ENCODE measurements around the gene TSNAX.
"Not testable (repeated sequence)": the region's sequence is repeated elsewhere in the genome, so short reads cannot be mapped to it uniquely, and the experiment has no call there.

The TSNAX gene

GRCh38 chr1:231564373-231564772, 35.9 kb downstream of the TSNAX start:
- DNase-seq, result no peak

DNA sequence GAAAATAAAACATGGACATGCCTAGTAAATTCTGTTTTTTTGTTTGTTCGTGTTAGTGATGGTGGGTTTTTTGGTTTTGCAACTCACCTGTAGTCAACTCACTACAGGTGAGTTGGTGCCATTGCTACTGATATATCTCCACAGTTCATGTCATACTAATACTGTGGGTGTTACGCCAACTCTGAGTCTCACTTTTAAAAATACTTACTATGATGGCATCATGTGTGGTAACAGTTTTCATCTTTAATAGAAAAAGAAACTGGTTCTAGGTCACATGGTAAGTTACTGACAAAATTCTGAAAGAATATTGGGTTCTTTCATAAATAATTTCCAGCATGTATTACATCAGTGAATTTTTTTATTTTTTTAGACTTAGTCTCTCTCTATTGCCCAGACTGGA, 38.0 kb downstream of the TSNAX start:
- DNase-seq, result no peak

DNA sequence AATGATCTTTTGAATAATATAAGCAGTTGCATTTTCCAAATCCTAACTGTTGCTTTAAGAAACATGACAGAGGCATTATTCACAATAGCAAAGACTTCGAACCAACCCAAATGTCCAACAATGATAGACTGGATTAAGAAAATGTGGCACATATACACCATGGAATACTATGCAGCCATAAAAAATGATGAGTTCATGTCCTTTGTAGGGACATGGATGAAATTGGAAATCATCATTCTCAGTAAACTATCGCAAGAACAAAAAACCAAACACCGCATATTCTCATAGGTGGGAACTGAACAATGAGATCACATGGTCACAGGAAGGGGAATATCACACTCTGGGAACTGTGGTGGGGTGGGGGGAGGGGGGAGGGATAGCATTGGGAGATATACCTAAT, 41.8 kb downstream of the TSNAX start:
- not testable (repeated sequence) for DNase-seq

GRCh38 chr1:231571904-231572303, 43.4 kb downstream of the TSNAX start:
- no peak for DNase-seq

GRCh38 chr1:231575472-231575871, 47.0 kb downstream of the TSNAX start:
- DNase-seq, result no peak

DNA sequence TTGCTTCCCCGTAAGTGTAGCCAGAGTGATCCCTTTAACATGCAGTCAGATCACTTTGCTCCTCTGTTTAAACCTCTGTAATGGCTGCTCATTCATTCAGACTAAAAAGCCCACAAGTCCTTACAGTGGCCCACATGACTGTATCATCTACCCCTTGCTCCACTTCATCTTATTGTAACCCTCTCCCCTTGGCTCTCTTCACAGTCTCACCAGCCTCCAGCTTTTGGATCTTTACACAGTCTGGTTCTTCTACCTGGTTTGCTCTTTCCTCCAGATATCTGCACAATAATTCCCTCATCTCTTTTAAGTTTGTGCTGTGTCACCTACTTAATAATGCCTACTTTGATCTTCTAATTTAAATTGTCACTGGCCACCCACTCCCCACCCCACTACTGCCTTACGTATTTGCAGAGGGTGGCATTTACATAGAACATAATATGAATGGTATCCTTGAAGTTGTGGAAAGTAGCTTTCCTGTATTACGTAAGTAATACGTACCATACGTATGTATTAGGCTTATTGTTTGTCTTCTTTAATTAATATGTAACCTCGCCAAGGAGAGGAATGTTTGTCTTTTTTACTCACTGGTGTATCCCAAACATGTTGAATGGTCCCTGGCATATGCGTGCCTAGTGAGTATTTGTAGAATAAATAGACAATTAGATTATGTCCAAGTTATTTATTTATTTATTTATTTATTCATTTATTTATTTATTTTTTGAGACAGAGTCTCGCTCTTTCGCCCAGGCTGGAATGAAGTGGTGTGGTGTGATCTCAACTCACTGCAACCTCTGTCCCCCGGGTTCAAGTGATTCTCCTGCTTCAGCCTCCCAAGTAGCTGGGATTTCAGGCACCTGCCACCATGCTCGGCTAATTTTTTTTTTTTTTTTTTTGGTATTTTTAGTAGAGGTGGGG, 48.6 kb downstream of the TSNAX start:
- DNase-seq, result no peak

DNA sequence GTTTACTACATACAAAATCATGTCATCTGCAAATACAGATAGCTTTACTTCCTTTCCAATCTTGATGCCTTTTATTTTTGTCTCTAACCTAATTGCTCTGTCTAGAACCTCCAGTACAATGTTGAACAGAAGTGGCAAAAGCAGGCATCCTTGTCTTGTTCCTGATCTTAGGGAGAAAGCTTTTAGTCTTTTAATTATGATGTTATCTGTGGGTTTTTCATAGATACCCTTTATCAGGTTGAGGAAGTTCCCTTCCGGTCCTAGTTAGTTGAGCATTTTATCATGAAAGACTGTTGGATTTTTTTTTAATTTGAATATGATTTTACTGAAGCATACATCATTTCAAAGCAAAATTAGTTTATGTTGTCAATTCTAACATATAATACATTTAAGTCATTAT, 52.4 kb downstream of the TSNAX start:
- DNase-seq, result no peak

DNA sequence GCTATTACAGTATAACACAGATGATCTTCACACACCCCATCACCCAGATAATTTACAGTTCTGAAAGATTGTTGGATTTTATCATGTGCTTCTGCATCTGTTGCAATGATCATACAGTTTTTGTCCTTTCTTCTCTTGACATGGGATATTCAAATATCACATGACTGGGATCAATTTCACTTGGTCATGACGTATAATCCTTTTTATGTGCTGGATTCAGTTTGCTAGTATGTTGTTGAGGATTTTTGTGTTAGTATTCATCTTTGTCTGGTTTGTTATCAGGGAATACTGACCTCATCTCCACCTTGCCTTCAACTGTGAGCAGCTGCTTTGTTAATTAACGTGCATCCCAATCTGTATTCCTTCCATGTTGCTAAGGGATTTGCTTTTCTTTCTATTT, 53.4 kb downstream of the TSNAX start:
- DNase-seq, result no peak

- DNase-seq, result no peak
Measured at GRCh38 chr1:231583376-231583775, 54.9 kb downstream of the TSNAX start.

DNA sequence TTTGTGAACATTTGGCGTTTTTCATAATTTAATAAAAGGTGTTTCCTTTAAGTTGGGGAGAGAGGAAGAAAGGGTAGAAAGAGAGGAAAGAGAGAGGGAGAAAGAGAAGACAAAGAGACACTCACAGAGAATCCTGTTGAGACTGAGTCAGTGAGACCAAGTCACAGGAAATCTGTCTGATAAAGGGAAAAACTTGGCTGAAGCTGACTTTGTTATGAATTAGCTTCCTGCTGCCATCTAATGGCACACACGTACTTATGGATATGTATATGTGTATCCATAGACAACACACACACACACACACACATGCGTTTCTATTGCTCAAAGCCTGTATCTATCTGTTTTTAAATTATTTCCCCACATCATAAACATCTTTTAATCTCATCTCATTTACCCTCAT, 55.6 kb downstream of the TSNAX start:
- DNase-seq, result no peak

DNA sequence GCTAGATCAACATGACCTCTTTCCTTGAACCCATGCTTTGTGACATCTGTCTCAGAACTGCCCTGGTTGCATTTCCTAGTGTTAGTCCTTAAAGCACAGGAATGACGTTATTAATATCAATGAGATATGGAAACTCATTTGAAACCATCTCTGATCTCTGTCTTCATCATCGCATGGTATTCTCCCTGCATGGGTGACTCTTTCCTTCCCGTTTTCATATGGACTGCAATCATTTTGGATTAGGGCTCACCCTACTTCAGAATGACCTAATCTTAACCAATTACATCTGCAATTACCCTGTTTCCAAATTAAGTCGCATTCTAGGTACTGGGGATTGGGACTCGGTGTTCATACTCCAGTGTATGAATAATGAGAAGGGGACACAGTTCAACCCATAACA, 56.5 kb downstream of the TSNAX start:
- DNase-seq, result no peak

- DNase-seq, result peak; percentile 16 to 21
Measured at GRCh38 chr1:231590453-231591198, 62.2 kb downstream of the TSNAX start.

- no peak for DNase-seq
Measured at GRCh38 chr1:231591466-231591865, 63.0 kb downstream of the TSNAX start.

DNA sequence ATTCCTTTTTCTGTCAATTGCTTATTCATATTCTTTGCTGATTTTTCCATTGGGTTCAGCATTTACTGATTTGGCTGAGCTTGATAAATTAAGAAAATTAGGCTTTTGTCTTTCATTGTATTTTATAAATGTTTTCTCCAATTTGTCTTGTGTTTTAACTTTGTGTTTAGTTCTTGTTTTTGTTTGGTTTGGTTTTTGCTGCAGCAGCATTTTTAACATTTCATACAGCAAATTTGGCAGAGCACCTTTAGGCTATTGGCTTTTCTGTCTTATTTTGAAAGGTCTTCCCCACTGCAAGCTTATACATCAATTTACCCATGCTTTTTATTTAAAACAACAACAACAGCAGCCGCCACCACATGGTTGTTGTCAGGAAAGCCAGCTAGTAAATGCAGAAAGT, 64.3 kb downstream of the TSNAX start:
- DNase-seq, result no peak

DNA sequence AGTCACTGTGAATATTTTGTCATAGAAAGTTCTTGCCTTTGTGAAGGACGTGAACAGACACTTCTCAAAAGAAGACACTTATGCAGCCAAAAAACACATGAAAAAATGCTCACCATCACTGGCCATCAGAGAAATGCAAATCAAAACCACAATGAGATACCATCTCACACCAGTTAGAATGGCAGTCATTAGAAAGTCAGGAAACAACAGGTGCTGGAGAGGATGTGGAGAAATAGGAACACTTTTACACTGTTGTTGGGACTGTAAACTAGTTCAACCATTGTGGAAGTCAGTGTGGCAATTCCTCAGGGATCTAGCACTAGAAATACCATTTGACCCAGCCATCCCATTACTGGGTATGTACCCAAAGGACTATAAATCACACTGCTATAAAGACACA, 64.8 kb downstream of the TSNAX start:
- not testable (repeated sequence) for DNase-seq

DNA sequence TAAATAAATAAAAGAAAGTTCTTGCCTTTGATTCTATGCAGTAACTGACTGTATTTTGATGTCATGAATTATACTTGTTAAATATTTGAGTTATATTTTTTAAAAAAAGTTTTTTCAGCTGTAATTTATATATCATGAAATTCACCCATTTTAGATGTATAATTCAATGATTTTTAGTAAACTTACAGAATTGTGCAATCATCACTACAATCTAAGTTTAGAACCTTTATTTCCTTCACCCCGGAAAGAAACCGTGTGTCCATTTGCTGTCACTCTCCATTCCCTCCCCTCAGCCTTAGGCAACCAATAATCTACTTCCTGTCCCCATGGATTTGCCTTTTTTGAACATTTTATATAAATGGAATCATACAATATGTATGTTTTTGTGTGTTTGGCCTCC, 65.7 kb downstream of the TSNAX start:
- DNase-seq, result no peak

- no peak for DNase-seq
Measured at GRCh38 chr1:231594749-231595148, 66.3 kb downstream of the TSNAX start.

DNA sequence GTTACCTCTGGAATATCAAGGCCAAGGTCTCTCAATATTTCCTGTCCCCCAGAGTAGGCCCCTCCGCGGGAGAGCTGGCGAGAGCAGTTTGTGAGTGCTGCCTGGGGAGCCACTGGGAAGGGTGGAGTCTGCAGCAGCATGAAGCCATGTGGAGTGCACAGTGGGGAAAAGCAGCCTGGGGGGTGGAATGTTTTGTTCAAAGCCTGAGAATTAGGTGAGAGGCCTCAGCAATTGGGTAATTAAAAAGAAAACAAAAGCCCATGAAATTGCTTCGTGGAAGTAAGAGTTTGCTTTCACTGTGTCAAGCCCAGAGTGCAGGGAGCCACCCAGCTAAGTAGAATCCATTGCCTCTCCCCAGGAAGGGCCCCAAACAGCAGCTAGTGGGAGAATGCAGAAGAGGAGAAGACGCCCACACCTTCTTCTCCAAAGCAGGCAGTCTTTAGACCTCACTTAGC, 67.9 kb downstream of the TSNAX start:
- DNase-seq, result no peak

GRCh38 chr1:231597971-231598370, 69.5 kb downstream of the TSNAX start:
- DNase-seq, result no peak

GRCh38 chr1:231600458-231600976, 72.0 kb downstream of the TSNAX start:
- DNase-seq, result no peak

GRCh38 chr1:231601824-231602672, 73.6 kb downstream of the TSNAX start:
- DNase-seq, result no peak

GRCh38 chr1:231602673-231602984, 74.2 kb downstream of the TSNAX start:
- no peak for DNase-seq
